Raji (cell line): ENCODE results near the gene ITFG1.

Experiments
- POLR2A ChIP-seq: IDR thresholded peaks from 2 replicates; pipeline ENCODE4 v1.6.1; 2011; ENCODE audit warnings: low read depth, low read length, control low read depth; ENCODE audit not compliant: insufficient read depth

ITFG1 gene

DNA sequence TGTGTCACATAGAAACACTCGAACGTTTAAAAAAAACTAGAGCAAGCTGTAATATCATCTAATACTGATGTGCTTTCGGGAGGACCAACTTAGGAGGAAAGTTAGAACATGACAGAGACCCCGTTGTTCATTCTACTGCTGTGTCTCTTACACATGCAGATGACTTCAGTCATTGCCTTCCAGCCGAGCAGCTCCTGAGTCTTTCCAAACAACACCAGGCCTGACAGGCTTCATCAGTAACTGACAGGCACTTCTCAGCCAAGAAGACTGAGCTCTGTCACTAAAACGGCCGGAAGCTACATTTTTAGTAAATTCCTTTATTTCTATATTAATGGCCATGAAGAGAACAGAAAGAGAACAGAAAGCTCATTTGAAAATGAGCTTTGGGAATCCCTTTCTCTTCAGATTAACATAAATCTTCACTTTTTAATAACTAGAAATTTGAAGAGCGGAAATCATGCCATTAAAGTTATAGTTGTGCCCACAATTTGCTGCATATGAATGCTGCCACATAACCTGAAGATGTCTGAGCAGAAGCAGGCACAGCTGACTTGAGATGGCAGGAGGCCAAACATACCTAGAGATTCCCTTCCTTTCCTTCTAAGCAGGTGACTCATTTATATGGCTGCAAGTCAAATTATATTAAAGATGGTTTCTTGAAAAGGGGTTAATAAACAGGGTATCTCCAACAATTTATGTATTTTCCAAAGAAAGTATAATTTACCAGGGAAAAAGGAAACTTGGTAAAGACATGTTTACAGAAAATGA is 148.9 kb downstream of the ITFG1 start:
- no peak for TF ChIP-seq POLR2A

DNA sequence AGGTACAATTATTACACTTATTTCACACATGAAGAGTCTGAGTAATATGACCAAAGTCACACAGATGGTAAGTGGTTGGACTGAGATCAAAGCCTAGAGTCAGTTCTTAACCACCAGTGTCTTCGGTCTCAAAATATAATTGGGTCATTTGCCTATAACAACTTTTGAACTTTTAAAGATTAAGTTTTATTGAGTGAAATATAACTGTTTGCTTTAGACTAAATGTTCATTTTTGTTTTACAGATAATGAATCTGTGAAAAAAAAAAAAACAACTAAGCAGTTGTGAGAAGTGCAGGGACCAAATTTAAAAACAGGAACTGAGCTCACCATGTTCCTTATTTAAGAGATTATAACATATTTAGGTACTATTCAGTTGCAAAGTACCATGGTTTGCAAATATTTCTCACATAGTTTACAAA is 150.1 kb downstream of the ITFG1 start:
- TF ChIP-seq POLR2A, result no peak

DNA sequence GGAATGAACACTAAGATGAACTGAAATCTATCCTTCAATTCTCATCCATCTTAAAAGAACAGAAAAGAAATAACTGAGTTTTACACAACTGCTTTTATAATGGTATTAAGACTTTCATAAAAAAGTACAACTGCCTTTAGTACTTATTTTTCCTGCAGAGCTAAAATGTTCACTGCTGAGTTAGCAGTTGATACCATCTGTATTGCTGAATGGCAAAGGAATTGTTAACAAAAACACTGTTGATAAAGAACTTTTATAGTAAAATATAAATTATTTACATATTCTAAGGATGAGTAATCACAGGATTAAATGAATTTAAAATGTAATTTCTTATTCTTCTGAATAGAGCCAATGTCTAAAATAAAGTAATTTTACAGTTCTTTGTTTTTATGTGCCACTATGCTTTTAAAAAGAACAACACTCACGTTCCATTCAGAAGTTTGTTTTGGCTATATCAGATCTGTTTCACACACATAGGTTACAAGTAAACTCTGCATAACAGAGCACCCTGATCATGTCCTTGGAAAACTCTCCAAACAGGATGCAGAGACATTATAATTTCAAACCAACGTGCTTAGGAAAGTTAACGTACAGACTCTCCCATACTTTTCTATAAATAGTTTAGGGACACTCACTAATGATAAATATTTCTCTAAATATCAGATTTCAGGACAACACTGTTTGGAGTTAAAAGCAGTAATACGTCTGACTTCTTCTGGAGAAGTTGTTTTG is 151.1 kb downstream of the ITFG1 start:
- TF ChIP-seq POLR2A, result no peak

DNA sequence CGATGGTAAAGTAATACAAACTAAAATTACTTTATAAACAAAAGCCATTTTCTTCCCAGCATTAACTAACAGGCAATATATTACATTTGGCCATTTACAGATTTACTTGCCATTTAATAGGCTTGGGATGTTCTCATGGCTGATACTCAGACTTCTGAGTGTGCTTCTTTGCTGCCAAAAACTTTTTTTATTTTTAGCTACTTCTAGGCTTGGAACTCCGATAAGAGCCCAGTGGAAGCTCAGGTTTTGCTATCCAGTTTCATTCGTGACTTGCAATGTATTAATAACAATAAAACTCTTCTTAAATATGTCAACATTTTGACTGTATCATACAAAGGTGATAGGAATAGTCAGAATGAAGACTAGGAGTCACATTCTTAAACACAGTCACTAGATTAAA is 152.3 kb downstream of the ITFG1 start:
- no peak for TF ChIP-seq POLR2A

DNA sequence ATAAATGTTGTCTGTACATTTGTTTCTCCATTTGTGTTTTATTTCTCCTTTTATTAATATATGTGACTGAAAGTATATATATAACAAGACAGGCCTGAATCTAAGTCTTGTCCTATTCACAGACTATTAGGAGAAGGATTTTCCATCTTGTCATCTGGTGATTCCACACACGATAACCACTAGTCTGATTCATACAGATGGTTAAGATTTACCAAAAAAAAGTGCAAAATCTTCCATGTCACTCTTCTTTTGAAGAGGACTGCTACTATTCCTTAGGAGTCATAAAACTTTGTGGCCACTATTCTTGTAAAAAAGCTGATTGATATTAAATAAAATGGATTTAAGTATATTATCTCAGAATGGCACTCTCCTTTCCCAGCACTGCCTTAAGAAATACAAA is 156.3 kb downstream of the ITFG1 start:
- TF ChIP-seq POLR2A, result no peak

DNA sequence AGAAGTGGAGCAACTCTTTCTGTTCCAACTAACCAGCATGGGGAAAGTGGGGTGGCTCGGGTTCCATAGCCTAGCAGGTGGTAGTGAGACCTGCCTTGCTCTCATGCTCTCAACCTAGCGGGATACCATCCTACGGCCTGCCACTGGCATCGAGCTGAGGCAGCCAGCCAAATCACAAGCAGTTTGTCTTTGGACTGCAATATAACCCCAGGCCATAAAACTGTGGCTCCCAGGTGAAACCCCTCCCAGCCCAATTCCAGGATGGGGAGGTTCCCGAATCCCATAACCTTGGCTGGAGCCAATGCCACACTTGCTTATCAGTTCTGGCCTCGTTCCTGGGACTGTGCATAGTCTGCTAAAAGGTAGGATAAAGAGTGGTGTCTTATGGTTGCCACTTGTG is 161.3 kb downstream of the ITFG1 start:
- TF ChIP-seq POLR2A, result no peak

DNA sequence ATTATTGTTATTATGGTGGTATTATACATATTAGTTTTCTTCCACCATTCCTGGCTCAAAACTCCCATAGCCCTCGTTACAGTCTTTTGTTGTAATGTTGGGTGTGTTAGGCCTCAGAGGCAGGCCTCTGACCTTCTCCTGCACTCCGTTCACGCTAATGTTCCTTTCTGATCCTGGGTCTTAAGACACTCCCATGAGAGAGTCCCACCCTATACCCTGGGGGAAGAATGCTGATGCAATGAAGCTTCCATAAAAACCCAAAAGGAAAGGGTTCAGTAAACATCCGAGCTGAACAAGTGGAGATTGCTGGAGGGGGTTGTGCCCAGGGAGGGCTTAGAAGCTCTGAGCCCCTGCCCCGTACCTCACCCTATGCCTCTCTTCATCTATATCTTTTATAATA is 175.9 kb downstream of the ITFG1 start:
- TF ChIP-seq POLR2A, result no peak

DNA sequence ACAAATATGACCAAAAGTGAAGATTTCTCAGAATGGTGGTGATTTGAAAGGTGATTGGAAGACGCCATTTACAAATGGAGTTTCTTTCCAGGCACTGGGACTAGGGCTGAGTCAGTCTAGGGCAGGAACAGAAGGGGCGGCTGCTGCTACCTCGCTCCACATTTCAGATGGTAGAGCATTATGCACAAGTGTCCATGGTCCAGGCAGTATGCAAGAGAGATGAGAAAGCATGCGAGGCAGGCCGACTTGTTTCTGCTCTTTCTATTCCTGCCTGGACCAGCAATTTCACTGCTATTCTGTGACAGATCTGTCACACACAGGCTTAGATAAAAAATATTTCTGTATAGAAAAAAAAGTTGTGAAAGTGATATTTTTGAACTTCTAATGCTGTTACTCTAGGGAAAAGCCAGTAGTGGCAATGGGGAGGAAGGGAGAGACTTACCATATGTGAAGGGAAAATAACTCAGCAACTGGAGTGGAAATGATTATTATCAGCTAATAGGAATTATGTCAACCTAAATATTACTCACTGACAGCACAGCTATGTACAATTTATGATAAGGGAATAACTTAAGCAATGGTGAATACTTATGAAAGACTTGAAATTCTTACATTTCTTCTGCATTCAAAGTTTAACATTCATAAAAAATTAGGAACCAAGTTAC is 182.4 kb downstream of the ITFG1 start:
- TF ChIP-seq POLR2A, result no peak

DNA sequence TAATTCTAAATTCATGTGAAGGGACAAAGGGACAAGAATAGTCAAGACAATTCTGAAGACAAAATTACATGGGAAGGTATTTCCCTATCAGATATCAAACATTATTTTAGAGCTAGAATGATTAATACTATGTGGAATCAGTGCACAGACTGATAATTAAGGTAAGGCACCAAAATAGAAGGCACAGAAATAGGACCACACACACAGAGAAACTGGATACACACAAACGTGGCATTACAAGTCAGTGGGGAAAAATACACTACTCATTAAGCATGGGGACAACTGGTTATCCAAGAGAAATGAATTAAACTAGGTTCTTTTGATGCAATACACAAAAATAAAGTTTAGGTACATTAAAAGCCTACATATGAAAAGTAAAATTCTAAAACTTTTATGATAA is 184.3 kb downstream of the ITFG1 start:
- no peak for TF ChIP-seq POLR2A

DNA sequence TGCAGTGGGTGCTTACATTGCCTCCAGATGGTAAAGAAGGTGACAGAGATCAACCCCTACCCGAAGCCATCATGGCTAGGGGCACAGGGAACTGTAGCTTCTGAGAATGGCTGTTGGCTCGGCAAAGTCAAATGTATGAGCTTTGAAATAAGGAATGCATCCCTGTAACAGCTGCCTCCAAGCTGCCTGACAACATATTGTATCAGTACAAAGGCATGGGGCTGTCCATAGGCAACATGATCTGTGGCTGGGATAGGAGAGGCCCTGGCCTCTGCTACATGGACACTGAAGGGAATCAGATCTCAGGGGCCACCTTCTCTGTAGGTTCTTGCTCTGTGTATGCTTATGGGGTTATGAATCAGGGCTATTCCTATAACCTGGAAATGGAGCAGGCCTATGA is 197.9 kb downstream of the ITFG1 start:
- no peak for TF ChIP-seq POLR2A

DNA sequence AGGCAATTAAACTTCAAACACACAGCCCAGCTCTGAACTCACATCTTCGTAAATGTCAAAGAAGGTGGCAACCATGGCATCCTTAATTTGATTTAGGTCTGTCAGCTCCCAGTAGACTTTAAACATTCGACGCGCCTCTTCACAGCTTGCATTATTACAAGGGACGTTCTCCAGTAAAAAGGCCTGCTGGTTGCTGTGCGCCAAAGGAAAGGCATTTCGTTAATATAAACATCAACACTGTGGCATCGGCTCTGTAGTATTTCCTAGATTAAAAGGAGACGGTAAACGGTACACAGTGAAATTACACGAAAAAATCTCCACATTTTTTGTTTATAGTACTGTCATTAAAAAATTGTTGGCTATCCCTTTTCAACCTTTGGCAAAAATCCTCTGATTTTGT is 200.4 kb downstream of the ITFG1 start:
- no peak for TF ChIP-seq POLR2A

DNA sequence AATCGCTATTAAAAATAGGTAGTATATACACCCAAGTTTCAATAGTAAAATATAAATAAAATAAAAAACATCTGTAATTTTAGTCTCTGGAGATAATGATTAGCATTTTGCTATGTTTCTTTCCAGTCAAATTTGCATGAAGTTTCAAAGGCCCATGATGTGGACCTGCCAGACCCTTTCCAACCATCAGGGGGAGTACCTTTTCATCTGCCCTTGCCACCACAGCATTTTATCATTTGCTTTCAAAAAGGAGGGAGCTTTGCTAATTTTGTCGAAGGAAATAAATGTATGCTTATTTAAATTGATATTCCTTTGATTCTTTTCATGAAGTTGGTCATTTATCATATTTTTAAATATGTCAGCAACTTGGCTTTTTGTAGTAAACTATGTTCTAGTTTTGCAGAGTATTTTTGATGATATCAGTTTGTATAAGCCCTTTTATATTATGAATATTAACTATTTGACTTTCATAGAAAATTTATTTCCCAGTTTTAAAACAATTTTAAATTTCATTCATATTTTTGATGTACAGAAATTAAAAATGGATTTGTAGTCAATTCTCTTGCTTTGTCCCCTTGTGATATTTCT is 201.9 kb downstream of the ITFG1 start:
- TF ChIP-seq POLR2A, result no peak

DNA sequence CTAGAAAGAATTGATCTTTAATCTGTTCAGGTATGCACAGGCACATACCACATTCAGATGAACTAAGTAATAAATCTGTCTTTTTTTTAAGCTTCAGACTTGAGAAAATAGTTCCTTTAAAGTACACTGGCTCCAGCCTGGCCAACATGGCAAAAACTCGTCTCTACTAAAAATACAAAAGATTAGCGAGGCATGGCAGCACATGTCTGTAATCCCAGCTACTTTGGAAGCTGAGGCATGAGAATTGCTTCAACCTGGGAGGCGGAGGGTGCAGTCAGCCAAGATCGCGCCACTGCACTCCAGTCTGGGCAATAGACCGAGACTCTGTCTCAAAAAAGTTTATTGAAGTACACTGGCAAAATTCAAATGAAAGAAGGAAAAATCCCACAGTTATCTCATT is 206.1 kb downstream of the ITFG1 start:
- TF ChIP-seq POLR2A, result no peak

DNA sequence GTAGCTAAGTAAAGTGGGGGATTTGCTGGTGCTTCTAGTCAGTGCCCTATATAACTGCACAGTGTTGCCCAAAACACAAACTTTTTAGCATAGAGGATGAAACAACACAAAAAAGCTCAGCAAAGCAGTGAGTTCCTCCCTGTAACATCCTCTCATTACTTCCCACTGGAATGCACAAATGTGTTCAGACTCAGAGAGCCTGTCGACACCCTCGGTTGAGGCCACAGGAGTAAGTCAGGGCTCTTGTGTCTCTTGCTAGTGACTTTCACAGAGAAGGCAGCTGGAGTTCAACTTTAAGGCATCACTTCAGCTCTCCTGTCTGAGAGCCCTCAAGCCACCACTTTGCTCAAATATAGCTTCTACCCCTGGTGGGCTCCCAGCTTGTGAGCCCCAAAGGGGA is 209.9 kb downstream of the ITFG1 start:
- no peak for TF ChIP-seq POLR2A

DNA sequence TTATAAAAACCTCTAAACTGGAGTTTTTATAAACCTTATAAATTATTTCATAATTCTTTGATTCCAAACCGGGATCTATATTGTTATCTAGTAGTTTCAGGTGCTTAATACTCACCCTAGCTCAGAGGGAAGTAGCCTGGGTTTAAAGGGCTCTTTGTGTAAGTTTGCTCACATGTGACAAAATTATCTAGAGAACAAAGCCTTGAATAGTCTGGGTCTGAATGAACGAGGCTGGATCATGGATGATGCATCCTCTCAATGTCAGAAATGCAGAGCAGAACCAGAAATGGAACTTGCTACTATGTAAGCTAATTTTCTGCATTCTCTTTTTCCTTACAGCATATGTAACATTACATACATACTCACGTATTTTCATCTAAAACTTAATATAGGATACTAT is 213.2 kb downstream of the ITFG1 start:
- TF ChIP-seq POLR2A, result no peak

DNA sequence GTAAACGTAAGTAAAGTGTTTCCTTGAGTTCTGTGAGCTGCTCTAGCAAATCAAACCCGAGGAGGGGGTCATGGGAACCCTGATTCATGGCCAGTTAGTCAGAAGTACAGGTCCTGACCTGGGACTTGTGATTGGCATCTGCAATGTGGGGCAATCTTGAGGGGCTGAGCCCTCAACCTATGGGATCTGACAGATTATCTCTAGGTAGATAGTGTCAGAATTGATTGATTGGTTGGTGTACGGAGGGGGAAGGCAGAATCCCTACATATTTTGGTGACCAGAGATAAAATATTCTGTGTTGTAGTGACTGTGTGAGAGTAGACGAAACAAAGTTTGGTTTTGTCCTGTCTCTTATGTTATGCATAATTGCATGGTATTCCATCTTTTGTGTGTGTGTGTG is 216.7 kb downstream of the ITFG1 start:
- TF ChIP-seq POLR2A, result no peak

DNA sequence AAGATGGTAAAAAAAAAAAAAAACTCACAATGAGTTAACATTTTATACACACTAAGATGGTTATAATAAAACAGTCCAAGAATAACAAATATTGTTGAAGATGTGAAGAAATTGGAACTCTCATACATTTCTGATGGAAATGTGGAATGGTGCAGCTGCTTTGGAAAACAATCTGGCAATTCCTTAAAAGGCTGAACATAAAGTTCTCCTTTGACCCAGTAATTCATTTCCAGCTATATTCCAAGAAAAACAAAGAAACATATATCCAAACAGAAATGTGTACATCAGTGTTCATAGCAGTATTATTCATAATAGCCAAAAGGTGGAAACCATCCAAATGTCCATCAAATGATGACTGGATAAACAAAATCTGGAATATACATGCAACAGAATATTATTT is 219.8 kb downstream of the ITFG1 start:
- TF ChIP-seq POLR2A, result no peak

DNA sequence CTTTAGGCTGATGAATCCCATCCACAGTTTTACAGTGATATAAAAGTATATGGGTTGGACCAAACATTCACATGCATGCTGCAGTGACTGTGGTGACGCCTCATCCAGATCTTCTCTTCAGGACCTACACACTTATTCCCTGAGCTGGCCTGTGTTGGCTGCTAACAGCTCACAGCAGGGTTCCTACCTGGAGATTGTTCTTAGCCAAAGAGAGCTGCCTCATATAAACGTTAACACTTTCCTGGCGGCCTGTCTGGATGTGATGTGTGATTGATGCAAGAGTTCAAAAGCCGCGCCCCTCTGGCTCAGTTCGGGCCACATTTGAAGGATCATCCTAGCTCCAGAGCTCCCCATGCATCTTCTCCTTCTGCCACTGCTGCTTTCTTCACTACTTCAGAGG is 224.1 kb downstream of the ITFG1 start:
- TF ChIP-seq POLR2A, result no peak
